Measurements from ENCODE around the gene NEDD4L.

DNA sequence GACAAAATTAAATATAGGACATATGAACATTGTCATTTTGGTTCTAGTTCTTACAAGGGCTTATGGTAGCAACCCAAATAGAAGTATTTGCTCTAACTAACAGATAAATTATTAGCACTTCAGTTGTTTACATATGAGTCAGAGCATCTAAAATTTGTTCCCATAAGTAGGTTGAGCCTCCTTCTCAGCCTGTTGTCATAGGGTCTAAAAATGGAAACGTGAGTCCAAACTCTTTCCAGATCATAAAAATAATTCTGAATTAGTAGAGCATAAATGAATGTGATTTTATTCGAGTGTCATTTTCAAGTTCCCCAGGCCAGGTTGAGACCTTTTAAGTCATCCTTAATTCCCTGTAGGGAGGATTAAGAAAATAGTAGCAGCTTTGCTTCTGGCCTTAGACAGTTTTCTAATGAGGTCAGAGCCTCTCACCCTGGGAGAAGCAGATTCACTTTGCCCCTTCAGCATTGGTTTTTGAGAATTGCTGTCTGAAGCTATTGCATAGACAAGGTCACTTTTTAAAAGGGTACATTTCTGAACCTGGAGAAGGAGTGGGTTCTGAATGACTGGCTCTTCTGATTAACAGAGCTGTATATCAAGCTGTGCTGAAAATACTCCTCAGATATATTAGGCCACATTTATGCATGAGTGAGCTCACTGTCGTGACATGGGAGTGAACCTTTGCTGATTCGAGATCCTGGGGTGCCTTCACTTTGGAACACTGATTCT, 164.3 kb downstream of the NEDD4L start:
- TF ChIP-seq, protein P1, sequence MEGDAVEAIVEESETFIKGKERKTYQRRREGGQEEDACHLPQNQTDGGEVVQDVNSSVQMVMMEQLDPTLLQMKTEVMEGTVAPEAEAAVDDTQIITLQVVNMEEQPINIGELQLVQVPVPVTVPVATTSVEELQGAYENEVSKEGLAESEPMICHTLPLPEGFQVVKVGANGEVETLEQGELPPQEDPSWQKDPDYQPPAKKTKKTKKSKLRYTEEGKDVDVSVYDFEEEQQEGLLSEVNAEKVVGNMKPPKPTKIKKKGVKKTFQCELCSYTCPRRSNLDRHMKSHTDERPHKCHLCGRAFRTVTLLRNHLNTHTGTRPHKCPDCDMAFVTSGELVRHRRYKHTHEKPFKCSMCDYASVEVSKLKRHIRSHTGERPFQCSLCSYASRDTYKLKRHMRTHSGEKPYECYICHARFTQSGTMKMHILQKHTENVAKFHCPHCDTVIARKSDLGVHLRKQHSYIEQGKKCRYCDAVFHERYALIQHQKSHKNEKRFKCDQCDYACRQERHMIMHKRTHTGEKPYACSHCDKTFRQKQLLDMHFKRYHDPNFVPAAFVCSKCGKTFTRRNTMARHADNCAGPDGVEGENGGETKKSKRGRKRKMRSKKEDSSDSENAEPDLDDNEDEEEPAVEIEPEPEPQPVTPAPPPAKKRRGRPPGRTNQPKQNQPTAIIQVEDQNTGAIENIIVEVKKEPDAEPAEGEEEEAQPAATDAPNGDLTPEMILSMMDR (conservative IDR thresholded peaks at IDR 0.05 in 1 of 2, IDR thresholded peaks at IDR 0.05 in 1 of 2; ENCODE audit: extremely low read depth in 1 of 2, insufficient read depth in 1 of 2, low read depth in 1 of 2, low read length in 2 of 2) = no peak
- no peak for TF ChIP-seq EZH2 (IDR thresholded peaks at IDR 0.05; ENCODE audit: borderline replicate concordance, low read length)
